NCI-H526 treated with DMSO at 0.1 percent for 48 hours (cell line): Measurements from ENCODE around the gene MAD1L1.

Experiments used
- DNase-seq: peaks from one replicate; lab custom pipeline; 2025; lab: John Stamatoyannopoulos, UW

The MAD1L1 gene

GRCh38 chr7:1953199-1954190, 279.2 kb downstream of the MAD1L1 start:
- no peak for DNase-seq

- no peak for DNase-seq
Observed at GRCh38 chr7:1952781-1953180, 280.0 kb downstream of the MAD1L1 start.

- no peak for DNase-seq
Observed at GRCh38 chr7:1952169-1952760, 280.5 kb downstream of the MAD1L1 start.

GRCh38 chr7:1951600-1951999, 281.1 kb downstream of the MAD1L1 start:
- DNase-seq: no peak

GRCh38 chr7:1951159-1951536, 281.6 kb downstream of the MAD1L1 start:
- no peak for DNase-seq

GRCh38 chr7:1950452-1951158, 282.1 kb downstream of the MAD1L1 start:
- DNase-seq: no peak

- no peak for DNase-seq
Observed at GRCh38 chr7:1950066-1950451, 282.7 kb downstream of the MAD1L1 start.

GRCh38 chr7:1949681-1950055, 283.1 kb downstream of the MAD1L1 start:
- no peak for DNase-seq

- DNase-seq: no peak
Observed at GRCh38 chr7:1948887-1949680, 283.7 kb downstream of the MAD1L1 start.

- DNase-seq: no peak
Observed at GRCh38 chr7:1948301-1948796, 284.4 kb downstream of the MAD1L1 start.

GRCh38 chr7:1947586-1948217, 285.0 kb downstream of the MAD1L1 start:
- DNase-seq: no peak

- DNase-seq: no peak
Observed at GRCh38 chr7:1946773-1947450, 285.8 kb downstream of the MAD1L1 start.

- no peak for DNase-seq
Observed at GRCh38 chr7:1946025-1946772, 286.5 kb downstream of the MAD1L1 start.

GRCh38 chr7:1945558-1945957, 287.2 kb downstream of the MAD1L1 start:
- no peak for DNase-seq

- DNase-seq: no peak
Observed at GRCh38 chr7:1944619-1945210, 288.0 kb downstream of the MAD1L1 start.

GRCh38 chr7:1943933-1944618, 288.7 kb downstream of the MAD1L1 start:
- no peak for DNase-seq

GRCh38 chr7:1943326-1943725, 289.4 kb downstream of the MAD1L1 start:
- no peak for DNase-seq

- no peak for DNase-seq
Observed at GRCh38 chr7:1942941-1943289, 289.8 kb downstream of the MAD1L1 start.
